ENCODE measurements around the gene C10orf67.

C10orf67 gene

DNA sequence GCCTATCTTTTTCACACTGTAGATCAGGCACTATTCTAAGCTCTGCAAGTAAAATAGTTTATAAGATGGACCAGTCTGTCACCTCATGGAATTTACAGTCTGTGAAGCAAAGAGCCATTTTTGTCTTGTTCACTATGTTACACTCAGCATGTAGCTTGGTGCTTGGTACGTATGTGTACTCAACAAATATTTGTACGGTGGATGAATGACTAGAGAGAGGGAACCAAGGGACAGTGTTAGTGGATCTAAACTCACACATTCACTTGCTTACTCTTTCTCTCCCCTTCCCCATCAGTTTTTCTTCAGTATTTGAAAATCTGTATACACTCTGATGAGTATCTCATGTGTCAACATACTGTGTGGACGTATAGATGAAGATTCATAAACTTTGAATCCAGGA lies 106.6 kb downstream of the C10orf67 start:
- Histone ChIP-seq H3K4me2 (ENCODE audit: low read depth, low read length, poor library complexity, severe bottlenecking) (no peak overlapping the region), H3F3A (ENCODE audit: insufficient read depth) (no peaks in the 10 kb centered on the region), H3K36me3 (ENCODE audit: low read length) (no peaks in the 10 kb centered on the region), H3K4me3 (ENCODE audit: insufficient read depth, low read length, poor library complexity, severe bottlenecking) (no peak overlapping the region), H3K27me3 (ENCODE audit: low read length) (no peaks in the 10 kb centered on the region), H3K9ac (ENCODE audit: low read length) (no peak overlapping the region), H2AFZ (ENCODE audit: low read depth, low read length, severe bottlenecking) (no peak overlapping the region), H3K9me3 (ENCODE audit: insufficient read depth, low read length) (no peaks in the 10 kb centered on the region), H3K79me2 (ENCODE audit: insufficient read depth, low read length) (no peaks in the 10 kb centered on the region), H3K9me2 (replicated peaks; ENCODE audit: insufficient read depth, low read length) (no peaks in the 10 kb centered on the region), H4K20me1 (ENCODE audit: low read depth, low read length) (no peaks in the 10 kb centered on the region), H3K27ac (ENCODE audit: low read depth, low read length) (no peak overlapping the region)
- TF ChIP-seq, protein P1, sequence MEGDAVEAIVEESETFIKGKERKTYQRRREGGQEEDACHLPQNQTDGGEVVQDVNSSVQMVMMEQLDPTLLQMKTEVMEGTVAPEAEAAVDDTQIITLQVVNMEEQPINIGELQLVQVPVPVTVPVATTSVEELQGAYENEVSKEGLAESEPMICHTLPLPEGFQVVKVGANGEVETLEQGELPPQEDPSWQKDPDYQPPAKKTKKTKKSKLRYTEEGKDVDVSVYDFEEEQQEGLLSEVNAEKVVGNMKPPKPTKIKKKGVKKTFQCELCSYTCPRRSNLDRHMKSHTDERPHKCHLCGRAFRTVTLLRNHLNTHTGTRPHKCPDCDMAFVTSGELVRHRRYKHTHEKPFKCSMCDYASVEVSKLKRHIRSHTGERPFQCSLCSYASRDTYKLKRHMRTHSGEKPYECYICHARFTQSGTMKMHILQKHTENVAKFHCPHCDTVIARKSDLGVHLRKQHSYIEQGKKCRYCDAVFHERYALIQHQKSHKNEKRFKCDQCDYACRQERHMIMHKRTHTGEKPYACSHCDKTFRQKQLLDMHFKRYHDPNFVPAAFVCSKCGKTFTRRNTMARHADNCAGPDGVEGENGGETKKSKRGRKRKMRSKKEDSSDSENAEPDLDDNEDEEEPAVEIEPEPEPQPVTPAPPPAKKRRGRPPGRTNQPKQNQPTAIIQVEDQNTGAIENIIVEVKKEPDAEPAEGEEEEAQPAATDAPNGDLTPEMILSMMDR (IDR thresholded peaks at IDR 0.05; ENCODE audit: insufficient read depth, low read length, poor library complexity, severe bottlenecking) = no peak
- TF ChIP-seq EZH2phosphoT487 (conservative IDR thresholded peaks at IDR 0.05; ENCODE audit: low read length) = no peak

DNA sequence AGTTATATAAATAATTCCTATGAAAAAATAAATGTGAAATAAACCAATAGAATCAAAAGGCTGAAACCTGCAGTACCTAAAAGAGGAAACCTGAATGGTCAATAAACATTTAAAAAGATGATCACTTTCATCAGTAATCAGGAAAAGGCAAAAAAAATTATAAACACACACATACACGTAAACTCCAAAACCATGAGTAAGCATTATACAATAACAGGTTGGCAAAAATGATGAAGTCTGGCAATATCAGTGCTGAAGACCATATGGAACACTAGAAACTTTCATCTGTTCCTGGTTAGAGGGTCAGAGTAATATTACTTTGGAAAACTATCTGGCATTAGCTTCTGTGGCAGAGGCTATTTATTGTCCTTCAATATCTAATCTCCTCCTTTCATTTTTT lies 114.0 kb downstream of the C10orf67 start:
- TF ChIP-seq, protein P1 (IDR thresholded peaks at IDR 0.05; ENCODE audit: insufficient read depth, low read length, poor library complexity, severe bottlenecking) = no peak
- no peak for TF ChIP-seq EZH2phosphoT487 (conservative IDR thresholded peaks at IDR 0.05; ENCODE audit: low read length)

DNA sequence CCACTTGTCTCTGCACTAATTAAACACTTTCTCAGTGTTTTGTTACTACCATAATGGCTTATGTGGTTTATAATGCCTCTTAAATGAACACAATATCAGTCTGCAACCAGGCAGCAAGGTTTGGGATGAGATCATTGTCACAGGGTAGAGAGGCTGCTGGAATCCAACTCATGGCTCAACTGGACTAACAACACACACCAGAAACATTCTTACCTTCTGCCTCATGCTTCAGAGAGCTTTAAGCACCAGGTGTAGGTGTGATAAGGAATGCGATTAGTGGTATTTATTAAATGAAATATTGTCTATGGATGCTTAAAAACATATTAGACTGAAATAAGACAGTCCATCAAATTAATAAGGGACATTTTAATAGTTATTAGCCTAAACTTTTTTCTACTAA lies 127.1 kb downstream of the C10orf67 start:
- H3K27me3 ChIP-seq (ENCODE audit: low read length) = no peaks in the 10 kb centered on the region

More for the DNA sequence above, 114.0 kb downstream of the C10orf67 start:
- Histone ChIP-seq H3K36me3 (ENCODE audit: low read length) (no peaks in the 10 kb centered on the region), H3K27me3 (ENCODE audit: low read length) (no peaks in the 10 kb centered on the region), H4K20me1 (ENCODE audit: low read depth, low read length) (no peaks in the 10 kb centered on the region), H3K4me3 (ENCODE audit: insufficient read depth, low read length, poor library complexity, severe bottlenecking) (no peak overlapping the region), H3K79me2 (ENCODE audit: insufficient read depth, low read length) (no peaks in the 10 kb centered on the region), H3K9me3 (ENCODE audit: insufficient read depth, low read length) (no peaks in the 10 kb centered on the region), H3K9ac (ENCODE audit: low read length) (no peak overlapping the region), H3F3A (ENCODE audit: insufficient read depth) (no peaks in the 10 kb centered on the region), H3K9me2 (replicated peaks; ENCODE audit: insufficient read depth, low read length) (no peaks in the 10 kb centered on the region), H3K4me2 (ENCODE audit: low read depth, low read length, poor library complexity, severe bottlenecking) (no peak overlapping the region), H2AFZ (ENCODE audit: low read depth, low read length, severe bottlenecking) (no peak overlapping the region), H3K27ac (ENCODE audit: low read depth, low read length) (no peak overlapping the region)

More for the DNA sequence above, 127.1 kb downstream of the C10orf67 start:
- Histone ChIP-seq H3K4me3 (ENCODE audit: insufficient read depth, low read length, poor library complexity, severe bottlenecking) (no peak overlapping the region), H2AFZ (ENCODE audit: low read depth, low read length, severe bottlenecking) (no peak overlapping the region), H3K27ac (ENCODE audit: low read depth, low read length) (no peak overlapping the region), H3F3A (ENCODE audit: insufficient read depth) (no peaks in the 10 kb centered on the region), H3K79me2 (ENCODE audit: insufficient read depth, low read length) (no peaks in the 10 kb centered on the region), H3K9ac (ENCODE audit: low read length) (no peak overlapping the region), H3K9me2 (replicated peaks; ENCODE audit: insufficient read depth, low read length) (no peaks in the 10 kb centered on the region), H3K4me2 (ENCODE audit: low read depth, low read length, poor library complexity, severe bottlenecking) (no peak overlapping the region), H4K20me1 (ENCODE audit: low read depth, low read length) (no peaks in the 10 kb centered on the region), H3K36me3 (ENCODE audit: low read length) (no peaks in the 10 kb centered on the region), H3K9me3 (ENCODE audit: insufficient read depth, low read length) (no peaks in the 10 kb centered on the region)
- no peak for TF ChIP-seq EZH2phosphoT487 (conservative IDR thresholded peaks at IDR 0.05; ENCODE audit: low read length)
- TF ChIP-seq, protein P1 (IDR thresholded peaks at IDR 0.05; ENCODE audit: insufficient read depth, low read length, poor library complexity, severe bottlenecking) = no peak
